Measurements from ENCODE around the gene MYO15A.

DNA sequence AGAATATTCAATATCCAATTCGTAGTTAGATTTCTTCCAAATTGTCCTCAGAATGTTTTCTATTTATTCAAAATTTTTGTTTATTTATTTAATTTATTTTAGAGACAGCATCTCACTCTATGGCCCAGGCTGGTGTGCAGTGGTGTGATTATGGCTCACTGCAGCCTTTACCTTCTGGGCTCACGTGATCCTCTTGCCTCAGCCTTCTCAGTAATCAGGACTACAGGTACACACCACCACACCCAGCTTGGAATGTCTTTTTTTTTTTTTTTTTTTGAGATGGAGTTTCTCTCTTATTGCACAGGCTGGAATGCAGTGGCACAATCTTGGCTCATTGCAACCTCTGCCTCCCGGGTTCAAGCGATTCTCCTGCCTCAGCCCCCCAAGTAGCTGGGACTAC, 24.3 kb upstream of the MYO15A start:
- TF ChIP-seq EZH2 (IDR thresholded peaks at IDR 0.05; ENCODE audit: borderline replicate concordance, low read depth, low read length, poor library complexity, severe bottlenecking) = no peak
- TF ChIP-seq, protein P1, sequence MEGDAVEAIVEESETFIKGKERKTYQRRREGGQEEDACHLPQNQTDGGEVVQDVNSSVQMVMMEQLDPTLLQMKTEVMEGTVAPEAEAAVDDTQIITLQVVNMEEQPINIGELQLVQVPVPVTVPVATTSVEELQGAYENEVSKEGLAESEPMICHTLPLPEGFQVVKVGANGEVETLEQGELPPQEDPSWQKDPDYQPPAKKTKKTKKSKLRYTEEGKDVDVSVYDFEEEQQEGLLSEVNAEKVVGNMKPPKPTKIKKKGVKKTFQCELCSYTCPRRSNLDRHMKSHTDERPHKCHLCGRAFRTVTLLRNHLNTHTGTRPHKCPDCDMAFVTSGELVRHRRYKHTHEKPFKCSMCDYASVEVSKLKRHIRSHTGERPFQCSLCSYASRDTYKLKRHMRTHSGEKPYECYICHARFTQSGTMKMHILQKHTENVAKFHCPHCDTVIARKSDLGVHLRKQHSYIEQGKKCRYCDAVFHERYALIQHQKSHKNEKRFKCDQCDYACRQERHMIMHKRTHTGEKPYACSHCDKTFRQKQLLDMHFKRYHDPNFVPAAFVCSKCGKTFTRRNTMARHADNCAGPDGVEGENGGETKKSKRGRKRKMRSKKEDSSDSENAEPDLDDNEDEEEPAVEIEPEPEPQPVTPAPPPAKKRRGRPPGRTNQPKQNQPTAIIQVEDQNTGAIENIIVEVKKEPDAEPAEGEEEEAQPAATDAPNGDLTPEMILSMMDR (conservative IDR thresholded peaks at IDR 0.05; ENCODE audit: low read depth, low read length) = no peak
